SJCRH30 (cell line): Measurements from ENCODE around the gene SIRT1. TPM values are rescaled to one million over a fixed set of nuclear protein-coding genes. Genes with fewer than 3 reads are reported as not detected.
"Not testable (repeated sequence)": the region's sequence is repeated elsewhere in the genome, so short reads cannot be mapped to it uniquely, and the experiment has no call there.

ENCODE experiments used
- DNase-seq, 2 experiments: peaks; one replicate each; pipeline ENCODE4 v3.0.0-alpha.2; 2015 to 2020
- H3K27ac ChIP-seq: fragments of 250-450 bp; sonication (Bioruptor Pico); 2 replicates; pipeline ENCODE4 v1.5.1; 2020; ENCODE audit warnings: mild to moderate bottlenecking, moderate library complexity
- H3K27me3 ChIP-seq: fragments of 250-450 bp; sonication (Bioruptor Pico); 2 replicates; pipeline ENCODE4 v1.5.1; 2020; ENCODE audit warnings: mild to moderate bottlenecking, moderate library complexity
- H3K36me3 ChIP-seq: fragments of 250-450 bp; sonication (Bioruptor Pico); 2 replicates; pipeline ENCODE4 v1.5.1; 2020; ENCODE audit warnings: mild to moderate bottlenecking, moderate library complexity
- H3K4me1 ChIP-seq: fragments of 250-450 bp; sonication (Bioruptor Pico); 2 replicates; pipeline ENCODE4 v1.5.1; 2020; ENCODE audit warnings: mild to moderate bottlenecking, moderate library complexity
- H3K4me3 ChIP-seq: fragments of 250-450 bp; sonication (Bioruptor Pico); 2 replicates; pipeline ENCODE4 v1.5.1; 2020; ENCODE audit warnings: mild to moderate bottlenecking, moderate library complexity
- H3K9me3 ChIP-seq: fragments of 250-450 bp; sonication (Bioruptor Pico); replicated peaks from 2 replicates; pipeline ENCODE4 v1.5.1; 2020; ENCODE audit warnings: mild to moderate bottlenecking, moderate library complexity
- total RNA-seq: library from RNA; depleted of rRNA; stranded (reverse); fragments of >200 nt; shearing (Covaris generic); gene quantifications from 2 replicates; pipeline ENCODE4 v1.2.3, GENCODE V29; 2014; rRNA removed

Gene SIRT1
- total RNA-seq = 15.7 and 18.2 TPM in 2 replicates

GRCh38 chr10:67884313-67884841 is at the start of gene SIRT1:
SIRT1 (plus strand) TSS chr10:67884656; CDS start chr10:67884722, 66 bp downstream.
- peaks cover 25% of the 10 kb centered on the region for H3K36me3 ChIP-seq
- H3K4me3 ChIP-seq = peak within 1 kb of the TSS; percentile 76
- no peaks in the 10 kb centered on the region for H3K4me1 ChIP-seq
- DNase-seq = peak; percentile 93
- no peaks in the 10 kb centered on the region for H3K27me3 ChIP-seq
- peak within 1 kb of the TSS; percentile 32 for H3K27ac ChIP-seq
- H3K9me3 ChIP-seq = no peaks in the 10 kb centered on the region

GRCh38 chr10:67835541-67836394 is 48.7 kb upstream of the SIRT1 start:
- H3K27me3 ChIP-seq, H3K4me3 ChIP-seq, DNase-seq, H3K9me3 ChIP-seq, H3K27ac ChIP-seq, H3K4me1 ChIP-seq, H3K36me3 ChIP-seq: not testable (repeated sequence)

GRCh38 chr10:67836488-67836887 is 48.0 kb upstream of the SIRT1 start:
- H3K27ac ChIP-seq = no peak overlapping the region
- DNase-seq = peak in 1 of 2 experiments; percentile 4
- H3K4me3 ChIP-seq = no peak overlapping the region
- no peaks in the 10 kb centered on the region; the same call in 1 of the 2 replicates for H3K27me3 ChIP-seq
- no peaks in the 10 kb centered on the region; the same call in 1 of the 2 replicates for H3K4me1 ChIP-seq
- no peaks in the 10 kb centered on the region for H3K9me3 ChIP-seq
- no peaks in the 10 kb centered on the region for H3K36me3 ChIP-seq

GRCh38 chr10:67836972-67837371 is 47.5 kb upstream of the SIRT1 start:
- Histone ChIP-seq H3K4me1 (no peaks in the 10 kb centered on the region; the same call in 1 of the 2 replicates), H3K27ac (no peak overlapping the region; the same call in 1 of the 2 replicates), H3K27me3 (no peaks in the 10 kb centered on the region; the same call in 1 of the 2 replicates), H3K36me3 (no peaks in the 10 kb centered on the region), H3K4me3 (peak overlapping the region; percentile 60), H3K9me3 (no peaks in the 10 kb centered on the region)
- DNase-seq = no peak

- no peaks in the 10 kb centered on the region for H3K36me3 ChIP-seq
- peak; percentile 18 to 76 for DNase-seq
- H3K27ac ChIP-seq = peak within 1 kb of the TSS; percentile 28
- H3K9me3 ChIP-seq = no peaks in the 10 kb centered on the region
- H3K4me3 ChIP-seq = peak within 1 kb of the TSS; percentile 60
- no peaks in the 10 kb centered on the region; the same call in 1 of the 2 replicates for H3K27me3 ChIP-seq
- no peaks in the 10 kb centered on the region; the same call in 1 of the 2 replicates for H3K4me1 ChIP-seq
Measured at GRCh38 chr10:67837541-67838314, 46.7 kb upstream of the SIRT1 start, which contains the start of gene DNAJC12. DNAJC12 (minus strand) TSS chr10:67838188; CDS start chr10:67838011, 177 bp downstream.

GRCh38 chr10:67839511-67839910 is 44.9 kb upstream of the SIRT1 start:
- not testable (repeated sequence) for H3K4me3 ChIP-seq, H3K4me1 ChIP-seq, H3K27me3 ChIP-seq, H3K9me3 ChIP-seq, H3K36me3 ChIP-seq, H3K27ac ChIP-seq, DNase-seq

GRCh38 chr10:67839951-67840350 is 44.5 kb upstream of the SIRT1 start:
- no peaks in the 10 kb centered on the region for H3K9me3 ChIP-seq
- no peaks in the 10 kb centered on the region; the same call in 1 of the 2 replicates for H3K27me3 ChIP-seq
- no peak for DNase-seq
- no peak overlapping the region for H3K27ac ChIP-seq
- H3K4me1 ChIP-seq = no peaks in the 10 kb centered on the region; the same call in 1 of the 2 replicates
- no peak overlapping the region for H3K4me3 ChIP-seq
- H3K36me3 ChIP-seq = no peaks in the 10 kb centered on the region

- H3K36me3 ChIP-seq = no peaks in the 10 kb centered on the region
- no peaks in the 10 kb centered on the region for H3K9me3 ChIP-seq
- H3K27ac ChIP-seq = no peak overlapping the region
- H3K4me3 ChIP-seq = no peak overlapping the region
- no peaks in the 10 kb centered on the region; the same call in 1 of the 2 replicates for H3K4me1 ChIP-seq
- DNase-seq = no peak
- no peaks in the 10 kb centered on the region; the same call in 1 of the 2 replicates for H3K27me3 ChIP-seq
Measured at GRCh38 chr10:67841737-67842136, 42.7 kb upstream of the SIRT1 start.

- H3K4me3 ChIP-seq = no peak overlapping the region
- H3K36me3 ChIP-seq = no peaks in the 10 kb centered on the region
- no peak overlapping the region for H3K27ac ChIP-seq
- no peak for DNase-seq
- no peaks in the 10 kb centered on the region for H3K27me3 ChIP-seq
- no peaks in the 10 kb centered on the region for H3K9me3 ChIP-seq
- H3K4me1 ChIP-seq = no peaks in the 10 kb centered on the region
Measured at GRCh38 chr10:67843284-67843683, 41.2 kb upstream of the SIRT1 start.

- Histone ChIP-seq H3K4me3 (peak overlapping the region; percentile 63), H3K4me1 (no peaks in the 10 kb centered on the region), H3K9me3 (no peaks in the 10 kb centered on the region), H3K27me3 (no peaks in the 10 kb centered on the region), H3K27ac (peak overlapping the region; percentile 47), H3K36me3 (no peaks in the 10 kb centered on the region)
- DNase-seq = peak; percentile 92 to 93
Measured at GRCh38 chr10:67849331-67850011, 35.0 kb upstream of the SIRT1 start.

GRCh38 chr10:67851186-67851585 is 33.3 kb upstream of the SIRT1 start:
- H3K27ac ChIP-seq = no peak overlapping the region
- no peak for DNase-seq
- H3K4me3 ChIP-seq = no peak overlapping the region
- H3K27me3 ChIP-seq = no peaks in the 10 kb centered on the region
- H3K36me3 ChIP-seq = no peaks in the 10 kb centered on the region
- H3K4me1 ChIP-seq = no peaks in the 10 kb centered on the region
- H3K9me3 ChIP-seq = no peaks in the 10 kb centered on the region

- H3K27ac ChIP-seq = no peak overlapping the region
- H3K27me3 ChIP-seq = no peaks in the 10 kb centered on the region
- no peaks in the 10 kb centered on the region for H3K4me1 ChIP-seq
- DNase-seq = no peak
- H3K4me3 ChIP-seq = no peak overlapping the region
- no peaks in the 10 kb centered on the region for H3K36me3 ChIP-seq
- H3K9me3 ChIP-seq = no peaks in the 10 kb centered on the region
Measured at GRCh38 chr10:67852761-67853160, 31.7 kb upstream of the SIRT1 start.

- Histone ChIP-seq H3K4me1 (no peaks in the 10 kb centered on the region), H3K27ac (no peak overlapping the region), H3K9me3 (no peaks in the 10 kb centered on the region), H3K36me3 (no peaks in the 10 kb centered on the region), H3K27me3 (no peaks in the 10 kb centered on the region), H3K4me3 (no peak overlapping the region)
- no peak for DNase-seq
Measured at GRCh38 chr10:67853512-67853911, 30.9 kb upstream of the SIRT1 start.

GRCh38 chr10:67858971-67859370 is 25.5 kb upstream of the SIRT1 start:
- no peaks in the 10 kb centered on the region for H3K4me1 ChIP-seq
- no peaks in the 10 kb centered on the region for H3K9me3 ChIP-seq
- no peaks in the 10 kb centered on the region for H3K36me3 ChIP-seq
- no peak overlapping the region for H3K4me3 ChIP-seq
- H3K27me3 ChIP-seq = no peaks in the 10 kb centered on the region
- no peak for DNase-seq
- no peak overlapping the region for H3K27ac ChIP-seq
